Measurements from ENCODE around the gene FAM120AOS. TPM values are rescaled to one million over a fixed set of nuclear protein-coding genes. Genes with fewer than 3 reads are reported as not detected.

Gene FAM120AOS
- total RNA-seq, 2 donors from 2014 or later: 30.2 to 40.8 TPM

GRCh38 chr9:93406371-93406770, 47.0 kb downstream of the FAM120AOS start:
- Mint-ChIP-seq H3K4me1 (no peaks in the 10 kb centered on the region), H3K4me3 (no peak overlapping the region), H3K36me3 (ENCODE audit: low read depth) (no peaks in the 10 kb centered on the region), H3K27ac (no peak overlapping the region), H3K9me3 (no peaks in the 10 kb centered on the region), H3K27me3 (peaks cover 19% of the 10 kb centered on the region)
- ATAC-seq (replicated peaks): no peak

- no peak overlapping the region for H3K4me3 Mint-ChIP-seq
- no peak for ATAC-seq (replicated peaks)
- H3K9me3 Mint-ChIP-seq: no peaks in the 10 kb centered on the region
- no peak overlapping the region for H3K27ac Mint-ChIP-seq
- no peaks in the 10 kb centered on the region for H3K36me3 Mint-ChIP-seq (ENCODE audit: low read depth)
- H3K4me1 Mint-ChIP-seq: no peaks in the 10 kb centered on the region
- H3K27me3 Mint-ChIP-seq: peaks cover 4% of the 10 kb centered on the region
Measured at GRCh38 chr9:93398471-93398870, 54.9 kb downstream of the FAM120AOS start.

GRCh38 chr9:93397661-93398373, 55.6 kb downstream of the FAM120AOS start:
- peaks cover 4% of the 10 kb centered on the region for H3K27me3 Mint-ChIP-seq

More at GRCh38 chr9:93397661-93398373, 55.6 kb downstream of the FAM120AOS start:
- H3K9me3 Mint-ChIP-seq: no peaks in the 10 kb centered on the region
- no peaks in the 10 kb centered on the region for H3K4me1 Mint-ChIP-seq
- H3K36me3 Mint-ChIP-seq (ENCODE audit: low read depth): no peaks in the 10 kb centered on the region
- ATAC-seq (replicated peaks): no peak
- no peak overlapping the region for H3K4me3 Mint-ChIP-seq
- no peak overlapping the region for H3K27ac Mint-ChIP-seq

Other genes with a start within 250 kb of the FAM120AOS start
- gene FAM120A, start 1.9 kb downstream of the FAM120AOS start, total RNA-seq: 100 to 1,000 TPM in 1 of 2 donors, 10 to 100 TPM in 1; 87.1 to 151 TPM
- gene PHF2, start 123.0 kb upstream of the FAM120AOS start, total RNA-seq: 10 to 100 TPM; 11.9 to 15.1 TPM